Thyroid gland (tissue), 4 donors: ENCODE data around the gene MYO10.

Source experiments
- CTCF ChIP-seq, 6 experiments: fragments of 200-600 bp in 3 of 6; fragments of 450-650 bp in 3 of 6; sonication (generic) in 3 of 6; IDR thresholded peaks; one replicate each; pipeline ENCODE4 v1.5.1; 2016 to 2019; ENCODE audit warnings: antibody characterized with exemption in 6 of 6, mild to moderate bottlenecking in 2 of 6, inconsistent platforms in 1 of 6, moderate library complexity in 1 of 6
- POLR2A ChIP-seq, 2 donors: fragments of 450-650 bp; IDR thresholded peaks; one replicate each; pipeline ENCODE4 v1.6.1; 2017; ENCODE audit warnings: antibody characterized with exemption in 2 of 2, mild to moderate bottlenecking in 2 of 2, moderate library complexity in 1 of 2

- no peak for TF ChIP-seq CTCF (IDR thresholded peaks at IDR 0.05)
- no peak for TF ChIP-seq POLR2A (IDR thresholded peaks at IDR 0.05)
Measured at GRCh38 chr5:16792598-16793275, 143.4 kb downstream of the MYO10 start.
